Breast epithelium (tissue), 3 donors: Measurements from ENCODE around the gene PDE1C.

Experiments
- CTCF ChIP-seq, 3 donors: fragments of 450-650 bp; IDR thresholded peaks; one replicate each; pipeline ENCODE4 v1.5.1; 2016 to 2017; ENCODE audit warnings: antibody characterized with exemption in 3 of 3, mild to moderate bottlenecking in 3 of 3, moderate library complexity in 3 of 3
- POLR2AphosphoS5 ChIP-seq, 3 donors: sonication (generic); formaldehyde crosslinking; IDR thresholded peaks; one replicate each; pipeline ENCODE4 v1.6.1; 2017; ENCODE audit warnings: antibody characterized with exemption in 3 of 3

DNA sequence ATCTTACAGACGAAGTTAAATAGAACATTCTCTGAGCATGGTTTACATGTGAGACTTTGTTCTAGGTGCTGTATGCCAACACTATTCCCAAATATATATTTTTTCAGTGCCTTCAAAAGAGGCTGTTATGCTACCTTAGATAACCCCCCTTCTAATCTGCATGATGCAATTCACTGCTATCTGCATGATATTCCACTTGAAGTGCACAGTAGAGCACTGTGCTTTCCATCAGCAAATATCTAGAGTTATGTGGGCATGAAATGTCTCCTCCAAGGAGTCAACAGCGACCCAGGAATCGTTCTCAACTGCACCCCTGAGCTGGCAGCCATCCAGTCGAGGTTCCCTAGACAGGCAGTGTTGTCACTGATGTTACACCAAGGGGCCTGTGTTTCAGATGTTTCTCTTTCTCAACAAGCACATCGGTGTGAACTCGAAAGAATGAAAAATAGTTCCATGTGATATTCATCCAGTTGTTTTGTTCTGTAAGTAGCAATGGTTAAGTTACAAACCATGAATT lies 88.3 kb downstream of the PDE1C start:
- TF ChIP-seq CTCF (IDR thresholded peaks at IDR 0.05) = no peak
- TF ChIP-seq POLR2AphosphoS5 (IDR thresholded peaks at IDR 0.05) = no peak
